Thyroid gland (tissue), 4 donors: Measurements from ENCODE around the gene CCL27. TPM values are rescaled to one million over a fixed set of nuclear protein-coding genes. Genes with fewer than 3 reads are reported as not detected.

Experiments
- DNase-seq, 2 donors: peaks; one replicate each; pipeline ENCODE4 v3.0.0-alpha.2; 2019
- H3K27ac ChIP-seq, 3 donors: fragments of 200-600 bp; sonication (generic); 1 replicate in 2 of 3; 2 replicates in 1 of 3; pipeline ENCODE4 v1.5.1; 2016 to 2019; ENCODE audit warnings: mild to moderate bottlenecking in 1 of 3, moderate library complexity in 1 of 3
- H3K27me3 ChIP-seq: fragments of 200-600 bp; sonication (generic); one replicate; pipeline ENCODE4 v1.5.1; 2019
- H3K36me3 ChIP-seq, 2 donors: fragments of 200-600 bp; sonication (generic); one replicate each; pipeline ENCODE4 v1.5.1; 2016 to 2019
- H3K4me1 ChIP-seq, 2 donors: fragments of 200-600 bp; sonication (generic); one replicate each; pipeline ENCODE4 v1.5.1; 2017 to 2019
- H3K4me3 ChIP-seq, 3 donors: fragments of 200-600 bp; sonication (generic); replicated peaks in 1 of 3; 1 replicate in 2 of 3; 2 replicates in 1 of 3; pipeline ENCODE4 v1.5.1; 2016; ENCODE audit warnings: mild to moderate bottlenecking in 1 of 3
- H3K9me3 ChIP-seq: fragments of 200-600 bp; sonication (generic); one replicate; pipeline ENCODE4 v1.5.1; 2017
- CTCF ChIP-seq, 6 experiments: fragments of 200-600 bp in 3 of 6; fragments of 450-650 bp in 3 of 6; sonication (generic) in 3 of 6; IDR thresholded peaks; one replicate each; pipeline ENCODE4 v1.5.1; 2016 to 2019; ENCODE audit warnings: antibody characterized with exemption in 6 of 6, mild to moderate bottlenecking in 2 of 6, inconsistent platforms in 1 of 6, moderate library complexity in 1 of 6
- POLR2A ChIP-seq, 2 donors: fragments of 450-650 bp; IDR thresholded peaks; one replicate each; pipeline ENCODE4 v1.6.1; 2017; ENCODE audit warnings: antibody characterized with exemption in 2 of 2, mild to moderate bottlenecking in 2 of 2, moderate library complexity in 1 of 2
- WGBS, 2 donors: methylation state at CpG; one replicate each; pipeline ENCODE4 v1.1.5; 2017; 5-methylcytosine and 5-hydroxymethylcytosine counted together
- intact Hi-C: fragments of 100-400 bp; cut with DNase I; formaldehyde crosslinking; loops from one replicate; pipeline ENCODE4 v1.15.1; 2023
- total RNA-seq, 4 donors: library from RNA; depleted of rRNA; stranded (reverse); fragments of >200 nt; gene quantifications; one replicate each; pipeline ENCODE4 v1.2.3, GENCODE V29; 2016

Gene CCL27
- total RNA-seq, 4 donors from 2014 or later: 1.1 TPM; not detected in 3

GRCh38 chr9:34627716-34628655, 34.5 kb downstream of the CCL27 start:
- Histone ChIP-seq H3K4me1 (peaks cover 8 to 21% of the 10 kb centered on the region in 2 donors), H3K27ac (no peak overlapping the region), H3K36me3 (no peaks in the 10 kb centered on the region), H3K4me3 (peak overlapping the region in 1 of 3 donors; percentile 22), H3K9me3 (no peaks in the 10 kb centered on the region), H3K27me3 (peaks cover 29% of the 10 kb centered on the region)
- intact Hi-C loops: no loop called here
- DNase-seq: no peak
- TF ChIP-seq POLR2A (IDR thresholded peaks at IDR 0.05) (no peak), CTCF (IDR thresholded peaks at IDR 0.05) (no peak)
- 34 to 36% methylated on average over 15 to 19 of the region's 20 CpGs for WGBS, 2 donors

- TF ChIP-seq POLR2A (IDR thresholded peaks at IDR 0.05) (no peak), CTCF (IDR thresholded peaks at IDR 0.05) (no peak)
- no peak for DNase-seq
- Histone ChIP-seq H3K4me1 (peaks cover 8 to 21% of the 10 kb centered on the region in 2 donors), H3K9me3 (no peaks in the 10 kb centered on the region), H3K27ac (no peak overlapping the region), H3K36me3 (no peaks in the 10 kb centered on the region), H3K4me3 (no peak overlapping the region), H3K27me3 (peaks cover 29% of the 10 kb centered on the region)
- intact Hi-C loops: no loop called here
- WGBS, 2 donors: 55 to 57% methylated on average over 3 of the region's 3 CpGs
These were observed 37.3 kb downstream of the CCL27 start for GRCh38 chr9:34625186-34625486.

- Histone ChIP-seq H3K4me3 (no peak overlapping the region), H3K36me3 (no peaks in the 10 kb centered on the region), H3K9me3 (no peaks in the 10 kb centered on the region), H3K27me3 (peaks cover 29% of the 10 kb centered on the region), H3K27ac (no peak overlapping the region), H3K4me1 (peaks cover 12 to 23% of the 10 kb centered on the region in 2 donors)
- 12 to 25% methylated on average over 19 to 39 of the region's 39 CpGs for WGBS, 2 donors
- no peak for DNase-seq
- TF ChIP-seq POLR2A (IDR thresholded peaks at IDR 0.05): no peak
- no peak for TF ChIP-seq CTCF (IDR thresholded peaks at IDR 0.05)
- intact Hi-C loops: no loop called here
These were observed 37.8 kb downstream of the CCL27 start for GRCh38 chr9:34624475-34625185.

GRCh38 chr9:34623374-34624235, 38.9 kb downstream of the CCL27 start:
- H3K9me3 ChIP-seq: no peaks in the 10 kb centered on the region
- H3K36me3 ChIP-seq: no peaks in the 10 kb centered on the region
- WGBS, 2 donors: 10% methylated on average over 25 to 53 of the region's 63 CpGs
- intact Hi-C loops: no loop called here
- peaks cover 29% of the 10 kb centered on the region for H3K27me3 ChIP-seq
- peaks cover 19 to 24% of the 10 kb centered on the region in 2 donors for H3K4me1 ChIP-seq
- H3K27ac ChIP-seq: no peak overlapping the region
- TF ChIP-seq POLR2A (IDR thresholded peaks at IDR 0.05): no peak
- TF ChIP-seq CTCF (IDR thresholded peaks at IDR 0.05): no peak
- DNase-seq: no peak
- peak overlapping the region in 1 of 3 donors; percentile 6 for H3K4me3 ChIP-seq
